WTC11 (cell line): ENCODE results near the gene IL23R.

ENCODE experiments used
- ELF4 ChIP-seq: sonication (generic); formaldehyde crosslinking; IDR thresholded peaks from 2 replicates; pipeline ENCODE4 v1.8.1; 2022; ENCODE audit warnings: low read depth, mild to moderate bottlenecking, moderate library complexity, missing genetic modification reagents
- ETV6 ChIP-seq: sonication (generic); formaldehyde crosslinking; IDR thresholded peaks from 2 replicates; pipeline ENCODE4 v1.8.1; 2022; ENCODE audit warnings: mild to moderate bottlenecking, missing genetic modification reagents
- NFATC4 ChIP-seq: fragments of 250-450 bp; sonication (Bioruptor Pico); IDR thresholded peaks from 2 replicates; pipeline ENCODE4 v1.9.0; 2021; ENCODE audit warnings: mild to moderate bottlenecking
- NFE2L1 ChIP-seq: sonication (generic); formaldehyde crosslinking; IDR thresholded peaks from 2 replicates; pipeline ENCODE4 v1.8.1; 2023; ENCODE audit warnings: missing genetic modification reagents
- NFYB ChIP-seq: sonication (generic); formaldehyde crosslinking; conservative IDR thresholded peaks from 2 replicates; pipeline ENCODE4 v1.8.0; 2022; ENCODE audit warnings: low read depth, missing genetic modification reagents
- SP1 ChIP-seq: sonication (generic); formaldehyde crosslinking; conservative IDR thresholded peaks from 2 replicates; pipeline ENCODE4 v1.8.1; 2022; ENCODE audit warnings: missing genetic modification reagents
- ZNF396 ChIP-seq: fragments of 250-450 bp; sonication (Bioruptor Pico); IDR thresholded peaks from 2 replicates; pipeline ENCODE4 v1.8.0; 2021; ENCODE audit warnings: mild to moderate bottlenecking, moderate library complexity, borderline replicate concordance
- TF ChIP-seq, protein P1 (sequence below): sonication (generic); formaldehyde crosslinking; IDR thresholded peaks from 2 replicates; pipeline ENCODE4 v1.8.1; 2023; ENCODE audit warnings: mild to moderate bottlenecking, moderate library complexity, missing genetic modification reagents
- TF ChIP-seq, protein P2 (sequence below): sonication (generic); formaldehyde crosslinking; IDR thresholded peaks from 2 replicates; pipeline ENCODE4 v1.8.1; 2023; ENCODE audit warnings: mild to moderate bottlenecking, missing genetic modification reagents
- TF ChIP-seq, protein P3 (sequence below): fragments of 200-600 bp; IDR thresholded peaks from 2 replicates; pipeline ENCODE4 v1.8.0; 2022; ENCODE audit warnings: antibody characterized with exemption
- TF ChIP-seq, protein P4 (sequence below): sonication (generic); formaldehyde crosslinking; IDR thresholded peaks from 2 replicates; pipeline ENCODE4 v1.8.0; 2022; ENCODE audit warnings: mild to moderate bottlenecking, missing genetic modification reagents
- TF ChIP-seq, protein P5 (sequence below): sonication (generic); formaldehyde crosslinking; IDR thresholded peaks from 2 replicates; pipeline ENCODE4 v1.8.0; 2022; ENCODE audit warnings: mild to moderate bottlenecking, missing genetic modification reagents
- TF ChIP-seq, protein P6 (sequence below): sonication (generic); formaldehyde crosslinking; IDR thresholded peaks from 2 replicates; pipeline ENCODE4 v1.8.1; 2023; ENCODE audit warnings: mild to moderate bottlenecking, missing genetic modification reagents, moderate library complexity
- TF ChIP-seq, protein P7 (sequence below): sonication (generic); formaldehyde crosslinking; IDR thresholded peaks from 2 replicates; pipeline ENCODE4 v1.8.0; 2023; ENCODE audit warnings: mild to moderate bottlenecking, missing genetic modification reagents

DNA sequence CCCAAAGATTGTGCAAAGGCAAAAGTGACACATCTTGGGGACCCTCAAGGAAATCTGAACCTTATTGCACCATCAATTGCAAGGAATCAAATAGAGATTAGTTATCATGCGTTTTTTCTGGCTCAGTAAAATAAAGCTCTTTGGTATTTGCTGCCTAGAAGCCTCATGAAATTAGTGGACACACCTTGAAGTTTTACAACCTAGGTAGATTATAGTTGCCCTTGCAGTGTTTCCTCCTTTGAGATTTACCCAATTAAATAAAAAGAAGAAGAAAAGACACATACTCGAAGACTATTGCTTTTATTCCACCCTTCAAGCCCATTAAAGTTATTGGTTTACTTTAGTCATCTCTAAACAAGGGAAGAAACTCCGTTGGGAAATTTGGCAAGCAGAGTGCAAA lies 70.0 kb downstream of the IL23R start:
- TF ChIP-seq, protein P1, sequence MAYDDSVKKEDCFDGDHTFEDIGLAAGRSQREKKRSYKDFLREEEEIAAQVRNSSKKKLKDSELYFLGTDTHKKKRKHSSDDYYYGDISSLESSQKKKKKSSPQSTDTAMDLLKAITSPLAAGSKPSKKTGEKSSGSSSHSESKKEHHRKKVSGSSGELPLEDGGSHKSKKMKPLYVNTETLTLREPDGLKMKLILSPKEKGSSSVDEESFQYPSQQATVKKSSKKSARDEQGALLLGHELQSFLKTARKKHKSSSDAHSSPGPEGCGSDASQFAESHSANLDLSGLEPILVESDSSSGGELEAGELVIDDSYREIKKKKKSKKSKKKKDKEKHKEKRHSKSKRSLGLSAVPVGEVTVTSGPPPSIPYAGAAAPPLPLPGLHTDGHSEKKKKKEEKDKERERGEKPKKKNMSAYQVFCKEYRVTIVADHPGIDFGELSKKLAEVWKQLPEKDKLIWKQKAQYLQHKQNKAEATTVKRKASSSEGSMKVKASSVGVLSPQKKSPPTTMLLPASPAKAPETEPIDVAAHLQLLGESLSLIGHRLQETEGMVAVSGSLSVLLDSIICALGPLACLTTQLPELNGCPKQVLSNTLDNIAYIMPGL = no peak
- TF ChIP-seq, protein P2, sequence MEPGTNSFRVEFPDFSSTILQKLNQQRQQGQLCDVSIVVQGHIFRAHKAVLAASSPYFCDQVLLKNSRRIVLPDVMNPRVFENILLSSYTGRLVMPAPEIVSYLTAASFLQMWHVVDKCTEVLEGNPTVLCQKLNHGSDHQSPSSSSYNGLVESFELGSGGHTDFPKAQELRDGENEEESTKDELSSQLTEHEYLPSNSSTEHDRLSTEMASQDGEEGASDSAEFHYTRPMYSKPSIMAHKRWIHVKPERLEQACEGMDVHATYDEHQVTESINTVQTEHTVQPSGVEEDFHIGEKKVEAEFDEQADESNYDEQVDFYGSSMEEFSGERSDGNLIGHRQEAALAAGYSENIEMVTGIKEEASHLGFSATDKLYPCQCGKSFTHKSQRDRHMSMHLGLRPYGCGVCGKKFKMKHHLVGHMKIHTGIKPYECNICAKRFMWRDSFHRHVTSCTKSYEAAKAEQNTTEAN (CRISPR knock-in tag) = no peak
- TF ChIP-seq, protein P3, sequence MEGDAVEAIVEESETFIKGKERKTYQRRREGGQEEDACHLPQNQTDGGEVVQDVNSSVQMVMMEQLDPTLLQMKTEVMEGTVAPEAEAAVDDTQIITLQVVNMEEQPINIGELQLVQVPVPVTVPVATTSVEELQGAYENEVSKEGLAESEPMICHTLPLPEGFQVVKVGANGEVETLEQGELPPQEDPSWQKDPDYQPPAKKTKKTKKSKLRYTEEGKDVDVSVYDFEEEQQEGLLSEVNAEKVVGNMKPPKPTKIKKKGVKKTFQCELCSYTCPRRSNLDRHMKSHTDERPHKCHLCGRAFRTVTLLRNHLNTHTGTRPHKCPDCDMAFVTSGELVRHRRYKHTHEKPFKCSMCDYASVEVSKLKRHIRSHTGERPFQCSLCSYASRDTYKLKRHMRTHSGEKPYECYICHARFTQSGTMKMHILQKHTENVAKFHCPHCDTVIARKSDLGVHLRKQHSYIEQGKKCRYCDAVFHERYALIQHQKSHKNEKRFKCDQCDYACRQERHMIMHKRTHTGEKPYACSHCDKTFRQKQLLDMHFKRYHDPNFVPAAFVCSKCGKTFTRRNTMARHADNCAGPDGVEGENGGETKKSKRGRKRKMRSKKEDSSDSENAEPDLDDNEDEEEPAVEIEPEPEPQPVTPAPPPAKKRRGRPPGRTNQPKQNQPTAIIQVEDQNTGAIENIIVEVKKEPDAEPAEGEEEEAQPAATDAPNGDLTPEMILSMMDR = no peak
- TF ChIP-seq NFYB = no peak
- TF ChIP-seq ZNF396 (CRISPR knock-in tag) = no peak
- TF ChIP-seq, protein P4, sequence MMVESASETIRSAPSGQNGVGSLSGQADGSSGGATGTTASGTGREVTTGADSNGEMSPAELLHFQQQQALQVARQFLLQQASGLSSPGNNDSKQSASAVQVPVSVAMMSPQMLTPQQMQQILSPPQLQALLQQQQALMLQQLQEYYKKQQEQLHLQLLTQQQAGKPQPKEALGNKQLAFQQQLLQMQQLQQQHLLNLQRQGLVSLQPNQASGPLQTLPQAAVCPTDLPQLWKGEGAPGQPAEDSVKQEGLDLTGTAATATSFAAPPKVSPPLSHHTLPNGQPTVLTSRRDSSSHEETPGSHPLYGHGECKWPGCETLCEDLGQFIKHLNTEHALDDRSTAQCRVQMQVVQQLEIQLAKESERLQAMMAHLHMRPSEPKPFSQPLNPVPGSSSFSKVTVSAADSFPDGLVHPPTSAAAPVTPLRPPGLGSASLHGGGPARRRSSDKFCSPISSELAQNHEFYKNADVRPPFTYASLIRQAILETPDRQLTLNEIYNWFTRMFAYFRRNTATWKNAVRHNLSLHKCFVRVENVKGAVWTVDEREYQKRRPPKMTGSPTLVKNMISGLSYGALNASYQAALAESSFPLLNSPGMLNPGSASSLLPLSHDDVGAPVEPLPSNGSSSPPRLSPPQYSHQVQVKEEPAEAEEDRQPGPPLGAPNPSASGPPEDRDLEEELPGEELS (CRISPR knock-in tag) = no peak
- TF ChIP-seq ETV6 (CRISPR knock-in tag) = no peak
- TF ChIP-seq, protein P5, sequence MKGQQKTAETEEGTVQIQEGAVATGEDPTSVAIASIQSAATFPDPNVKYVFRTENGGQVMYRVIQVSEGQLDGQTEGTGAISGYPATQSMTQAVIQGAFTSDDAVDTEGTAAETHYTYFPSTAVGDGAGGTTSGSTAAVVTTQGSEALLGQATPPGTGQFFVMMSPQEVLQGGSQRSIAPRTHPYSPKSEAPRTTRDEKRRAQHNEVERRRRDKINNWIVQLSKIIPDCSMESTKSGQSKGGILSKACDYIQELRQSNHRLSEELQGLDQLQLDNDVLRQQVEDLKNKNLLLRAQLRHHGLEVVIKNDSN (CRISPR knock-in tag) = no peak
- TF ChIP-seq, protein P6, sequence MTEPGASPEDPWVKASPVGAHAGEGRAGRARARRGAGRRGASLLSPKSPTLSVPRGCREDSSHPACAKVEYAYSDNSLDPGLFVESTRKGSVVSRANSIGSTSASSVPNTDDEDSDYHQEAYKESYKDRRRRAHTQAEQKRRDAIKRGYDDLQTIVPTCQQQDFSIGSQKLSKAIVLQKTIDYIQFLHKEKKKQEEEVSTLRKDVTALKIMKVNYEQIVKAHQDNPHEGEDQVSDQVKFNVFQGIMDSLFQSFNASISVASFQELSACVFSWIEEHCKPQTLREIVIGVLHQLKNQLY = no peak
- no peak for TF ChIP-seq ELF4 (CRISPR knock-in tag)
- TF ChIP-seq, protein P7, sequence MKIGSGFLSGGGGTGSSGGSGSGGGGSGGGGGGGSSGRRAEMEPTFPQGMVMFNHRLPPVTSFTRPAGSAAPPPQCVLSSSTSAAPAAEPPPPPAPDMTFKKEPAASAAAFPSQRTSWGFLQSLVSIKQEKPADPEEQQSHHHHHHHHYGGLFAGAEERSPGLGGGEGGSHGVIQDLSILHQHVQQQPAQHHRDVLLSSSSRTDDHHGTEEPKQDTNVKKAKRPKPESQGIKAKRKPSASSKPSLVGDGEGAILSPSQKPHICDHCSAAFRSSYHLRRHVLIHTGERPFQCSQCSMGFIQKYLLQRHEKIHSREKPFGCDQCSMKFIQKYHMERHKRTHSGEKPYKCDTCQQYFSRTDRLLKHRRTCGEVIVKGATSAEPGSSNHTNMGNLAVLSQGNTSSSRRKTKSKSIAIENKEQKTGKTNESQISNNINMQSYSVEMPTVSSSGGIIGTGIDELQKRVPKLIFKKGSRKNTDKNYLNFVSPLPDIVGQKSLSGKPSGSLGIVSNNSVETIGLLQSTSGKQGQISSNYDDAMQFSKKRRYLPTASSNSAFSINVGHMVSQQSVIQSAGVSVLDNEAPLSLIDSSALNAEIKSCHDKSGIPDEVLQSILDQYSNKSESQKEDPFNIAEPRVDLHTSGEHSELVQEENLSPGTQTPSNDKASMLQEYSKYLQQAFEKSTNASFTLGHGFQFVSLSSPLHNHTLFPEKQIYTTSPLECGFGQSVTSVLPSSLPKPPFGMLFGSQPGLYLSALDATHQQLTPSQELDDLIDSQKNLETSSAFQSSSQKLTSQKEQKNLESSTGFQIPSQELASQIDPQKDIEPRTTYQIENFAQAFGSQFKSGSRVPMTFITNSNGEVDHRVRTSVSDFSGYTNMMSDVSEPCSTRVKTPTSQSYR = no peak
- TF ChIP-seq NFE2L1 = no peak
- TF ChIP-seq NFATC4 (CRISPR knock-in tag) = no peak
- TF ChIP-seq SP1 (CRISPR knock-in tag) = no peak
